ENCODE results near the gene TSEN34.
"Not testable (repeated sequence)": the region's sequence is repeated elsewhere in the genome, so short reads cannot be mapped to it uniquely, and the experiment has no call there.

TSEN34 gene

DNA sequence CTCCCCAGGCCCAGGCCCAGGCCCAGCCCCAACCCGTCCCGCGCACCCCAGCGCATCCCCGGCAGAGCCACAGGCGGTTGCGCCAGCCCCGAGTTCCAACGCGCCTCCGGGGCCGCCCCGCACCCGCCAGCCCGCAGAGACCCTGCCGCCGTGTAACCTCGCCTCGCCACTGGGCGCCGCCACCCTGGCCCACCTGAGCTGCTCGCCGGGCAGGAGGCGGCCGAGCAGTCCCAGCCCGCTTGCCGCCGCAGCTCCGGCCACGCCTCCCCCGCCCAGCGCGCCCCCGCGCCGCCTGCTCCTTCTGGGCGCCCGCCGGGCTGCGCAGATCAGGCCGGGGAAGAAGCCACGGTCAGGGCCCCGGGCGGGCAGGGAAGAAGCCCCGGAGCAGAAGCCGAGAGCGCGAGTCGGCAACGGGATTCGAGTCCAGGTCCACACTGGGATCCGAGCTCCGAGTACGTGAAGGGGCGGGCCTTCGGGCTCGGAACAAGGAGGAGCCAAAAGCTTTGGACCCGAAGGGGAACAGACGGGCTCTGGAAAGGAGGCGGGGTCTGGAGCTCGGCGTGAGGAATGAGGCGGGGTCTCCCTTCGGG lies 1.9 kb upstream of the TSEN34 start, which contains the start of gene MBOAT7:
Gene MBOAT7, minus strand, starts transcription at position 436 of the 590 bp plus-strand sequence. CDS start 1,072 bp downstream, outside the sequence.
- FAIRE-seq, result no peak

DNA sequence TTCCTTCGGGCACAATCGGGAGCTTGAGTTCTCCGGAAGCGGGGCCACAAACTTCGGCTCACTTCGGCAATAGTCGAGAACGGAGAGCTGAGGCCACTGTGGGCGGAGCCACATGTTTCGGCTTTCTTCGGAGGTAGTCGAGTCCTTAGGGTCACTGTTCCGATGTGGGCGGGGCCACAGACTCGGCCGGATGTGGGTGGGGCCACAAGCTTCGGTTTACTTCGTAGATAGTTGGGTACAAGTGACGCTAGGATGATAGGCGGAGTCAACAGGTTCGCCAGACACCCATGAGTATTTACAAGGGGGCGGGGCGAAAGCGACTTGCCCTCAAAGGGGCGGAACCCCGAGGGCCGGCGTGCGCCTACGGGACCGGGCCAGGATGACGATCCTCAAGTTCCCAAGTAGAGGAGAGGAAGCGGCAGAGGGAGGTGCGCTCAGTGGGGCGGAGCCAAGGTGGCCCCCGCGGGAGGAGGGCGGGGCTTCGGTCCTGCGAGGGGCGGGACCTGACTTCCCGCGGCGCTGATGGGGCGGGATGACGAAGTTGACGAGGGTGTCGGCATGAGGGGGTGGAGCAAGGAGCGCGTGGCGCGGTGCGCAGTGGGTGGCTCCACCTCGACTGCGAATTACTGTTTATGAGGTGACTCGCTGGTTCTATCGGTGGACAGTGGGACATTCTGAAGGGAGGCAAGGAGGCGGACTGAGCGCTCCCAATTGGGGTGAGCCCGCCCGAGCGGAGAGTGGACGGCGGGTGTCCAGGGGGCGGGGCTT lies 1.2 kb upstream of the TSEN34 start:
- FAIRE-seq, result peak; percentile 100

DNA sequence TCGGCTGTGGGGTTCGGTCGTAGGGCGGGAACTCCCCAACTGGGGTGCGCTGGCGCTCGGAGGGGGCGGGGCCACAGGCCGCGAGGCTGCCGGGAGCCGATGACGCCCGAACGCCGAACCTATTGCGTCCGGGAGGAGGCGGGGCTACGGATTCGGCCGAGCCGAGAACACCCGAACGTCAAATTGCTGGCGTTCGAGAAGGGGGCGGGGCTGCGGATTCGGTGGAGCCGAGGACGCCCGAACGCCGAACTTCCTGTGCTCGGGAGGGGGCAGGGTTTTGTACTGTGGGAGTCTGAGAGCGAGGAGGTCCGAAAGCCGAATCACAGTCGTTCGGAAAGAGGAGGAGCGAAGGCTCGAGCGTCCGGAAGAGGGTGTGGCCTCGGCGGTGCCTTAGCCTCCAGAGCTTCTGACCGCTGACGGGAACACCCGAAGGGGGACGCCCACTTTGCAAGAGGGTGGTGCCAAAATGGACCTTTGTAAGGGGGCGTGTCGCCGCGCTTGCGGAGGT lies 551 bp upstream of the TSEN34 start:
- peak; percentile 99 for FAIRE-seq

DNA sequence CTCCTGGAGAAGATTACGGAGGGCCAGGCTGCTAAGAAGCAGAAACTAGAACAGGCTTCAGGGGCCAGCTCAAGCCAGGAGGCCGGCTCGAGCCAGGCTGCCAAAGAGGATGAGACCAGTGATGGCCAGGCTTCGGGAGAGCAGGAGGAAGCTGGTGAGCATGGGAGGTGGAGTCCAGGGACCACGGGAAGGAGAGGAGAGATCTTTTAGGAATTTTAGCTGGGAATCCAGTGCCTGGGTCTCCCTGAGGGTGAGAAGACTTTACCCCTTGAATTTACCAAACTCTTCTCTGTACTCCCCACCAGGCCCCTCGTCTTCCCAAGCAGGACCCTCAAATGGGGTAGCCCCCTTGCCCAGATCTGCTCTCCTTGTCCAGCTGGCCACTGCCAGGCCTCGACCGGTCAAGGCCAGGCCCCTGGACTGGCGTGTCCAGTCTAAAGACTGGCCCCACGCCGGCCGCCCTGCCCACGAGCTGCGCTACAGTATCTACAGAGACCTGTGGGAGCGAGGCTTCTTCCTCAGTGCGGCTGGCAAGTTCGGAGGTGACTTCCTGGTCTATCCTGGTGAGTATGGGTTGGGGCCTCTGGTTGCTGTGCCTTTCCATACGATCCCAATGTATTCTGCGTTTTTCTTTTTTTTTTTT lies 824 bp downstream of the TSEN34 start:
- FAIRE-seq, result no peak

DNA sequence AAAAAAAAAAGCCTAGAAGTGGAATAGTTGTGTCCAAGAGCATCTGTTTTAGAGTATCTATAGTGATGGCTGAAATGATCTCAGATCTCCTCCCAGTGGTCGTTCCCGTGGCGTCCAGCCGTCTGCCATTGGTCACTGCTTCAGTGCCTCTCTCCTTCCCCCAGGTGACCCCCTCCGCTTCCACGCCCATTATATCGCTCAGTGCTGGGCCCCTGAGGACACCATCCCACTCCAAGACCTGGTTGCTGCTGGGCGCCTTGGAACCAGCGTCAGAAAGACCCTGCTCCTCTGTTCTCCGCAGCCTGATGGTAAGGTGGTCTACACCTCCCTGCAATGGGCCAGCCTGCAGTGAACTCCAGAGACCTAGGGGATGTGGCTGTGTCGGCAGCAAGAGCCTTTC lies 1.9 kb downstream of the TSEN34 start:
- no peak for FAIRE-seq

DNA sequence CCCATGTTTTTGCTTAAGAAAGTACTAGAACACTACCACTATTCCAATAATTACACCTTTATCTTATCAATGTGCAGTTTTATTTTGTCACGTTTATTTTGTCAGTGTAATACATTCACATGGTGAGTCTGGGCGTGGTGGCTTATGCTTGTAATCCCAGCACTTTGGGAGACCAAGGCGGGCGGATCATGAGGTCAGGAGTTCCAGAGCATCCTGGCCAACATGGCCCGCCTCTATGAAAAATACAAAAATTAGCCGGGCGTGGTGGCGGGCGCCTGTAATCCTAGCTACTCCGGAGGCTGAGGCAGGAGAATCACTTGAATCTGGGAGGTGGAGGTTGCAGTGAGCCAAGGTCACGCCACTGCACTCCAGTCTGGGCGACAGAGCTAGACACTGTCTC lies 3.4 kb downstream of the TSEN34 start:
- FAIRE-seq, result not testable (repeated sequence)

DNA sequence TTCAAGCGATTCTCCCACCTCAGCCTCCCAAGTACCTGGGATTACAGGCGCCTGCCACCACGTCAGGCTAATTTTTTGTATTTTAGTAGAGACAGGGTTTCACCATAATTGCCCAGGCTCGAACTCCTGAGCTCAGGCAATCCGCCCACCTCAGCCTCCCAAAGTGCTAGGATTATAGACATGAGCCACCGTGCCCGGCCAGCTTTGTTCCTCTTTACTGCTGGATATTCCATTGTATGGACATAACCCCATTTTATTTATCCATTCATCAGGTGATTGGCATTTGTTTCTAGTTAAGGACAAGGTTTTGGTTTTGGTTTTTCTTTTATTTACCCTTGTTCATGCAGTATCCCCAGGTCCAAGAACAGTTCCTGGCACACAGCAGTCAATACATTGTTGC lies 5.4 kb downstream of the TSEN34 start:
- no peak for FAIRE-seq

DNA sequence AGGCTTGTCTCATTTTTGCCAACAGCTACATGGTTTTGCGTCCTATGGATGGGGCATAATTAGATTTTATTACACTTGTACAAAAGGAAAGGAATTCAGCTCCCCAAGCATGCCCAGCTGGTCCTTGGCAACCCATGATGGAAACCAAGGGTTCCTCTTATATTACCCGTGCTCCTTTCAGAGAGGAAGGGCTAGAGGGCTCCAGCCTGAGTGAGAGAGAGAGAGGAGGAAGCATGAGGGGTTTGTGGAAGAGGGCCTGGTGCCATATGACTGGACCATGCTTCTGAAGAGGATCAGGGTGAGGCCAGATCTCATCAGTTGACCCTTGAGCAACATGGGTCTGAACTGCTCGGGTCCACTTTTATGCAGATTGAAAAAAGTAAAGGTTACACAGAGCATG lies 6.0 kb downstream of the TSEN34 start:
- FAIRE-seq, result no peak

DNA sequence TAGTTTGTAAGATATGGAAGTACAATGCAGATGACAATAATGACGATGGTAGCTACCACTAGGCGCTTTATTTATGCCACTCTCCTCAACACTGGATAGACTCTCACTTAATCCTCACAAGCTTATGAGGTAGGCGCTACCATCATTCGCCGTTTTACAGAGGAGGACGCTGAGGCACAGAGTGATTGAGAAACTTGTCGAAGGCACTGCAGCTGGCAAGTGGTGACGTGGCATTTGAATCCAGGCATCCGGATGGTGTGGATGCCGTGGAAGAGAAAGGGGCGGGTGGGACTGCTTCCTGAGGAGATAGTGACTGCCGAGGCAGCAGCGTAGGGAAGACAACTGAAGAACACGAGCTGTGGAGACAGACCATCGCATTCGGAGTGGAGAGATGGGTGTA lies 8.3 kb downstream of the TSEN34 start:
- FAIRE-seq, result no peak

DNA sequence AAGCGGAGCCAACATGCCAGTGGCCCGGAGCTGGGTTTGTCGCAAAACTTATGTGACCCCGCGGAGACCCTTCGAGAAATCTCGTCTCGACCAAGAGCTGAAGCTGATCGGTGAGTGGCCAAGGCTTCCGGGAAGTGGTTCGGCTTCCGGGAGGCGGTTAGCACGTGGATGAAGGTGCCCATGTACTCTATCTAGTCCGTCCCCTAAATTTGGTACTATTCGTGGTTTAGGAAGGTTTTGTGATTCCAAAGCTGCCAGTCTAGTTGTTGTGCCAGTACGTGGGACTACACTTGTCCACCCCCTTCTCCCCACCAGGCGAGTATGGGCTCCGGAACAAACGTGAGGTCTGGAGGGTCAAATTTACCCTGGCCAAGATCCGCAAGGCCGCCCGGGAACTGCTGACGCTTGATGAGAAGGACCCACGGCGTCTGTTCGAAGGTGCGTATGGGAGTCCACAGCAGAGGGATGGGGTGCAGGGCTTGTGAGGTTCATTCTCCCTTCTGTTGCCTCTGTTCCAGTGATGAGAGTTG lies 10.1 kb downstream of the TSEN34 start:
- FAIRE-seq, result no peak

DNA sequence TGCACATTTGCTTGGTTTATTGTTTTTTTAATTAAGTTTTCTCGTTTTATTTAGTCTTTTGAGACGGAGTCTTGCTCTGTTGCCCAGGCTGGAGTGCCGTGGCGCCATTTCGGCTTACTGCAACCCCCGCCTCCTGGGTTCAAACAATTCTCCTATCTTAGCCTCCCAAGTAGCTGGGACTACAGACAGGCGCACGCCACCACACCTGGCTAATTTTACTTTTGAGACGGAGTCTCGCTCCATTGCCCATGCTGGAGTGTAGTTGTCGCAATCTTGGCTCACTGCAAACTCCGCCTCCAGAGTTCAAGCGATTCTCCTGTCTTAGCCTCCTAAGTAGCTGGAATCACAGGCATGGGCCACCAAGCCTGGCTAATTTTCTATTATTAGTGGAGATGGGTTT lies 10.9 kb downstream of the TSEN34 start:
- FAIRE-seq, result no peak

DNA sequence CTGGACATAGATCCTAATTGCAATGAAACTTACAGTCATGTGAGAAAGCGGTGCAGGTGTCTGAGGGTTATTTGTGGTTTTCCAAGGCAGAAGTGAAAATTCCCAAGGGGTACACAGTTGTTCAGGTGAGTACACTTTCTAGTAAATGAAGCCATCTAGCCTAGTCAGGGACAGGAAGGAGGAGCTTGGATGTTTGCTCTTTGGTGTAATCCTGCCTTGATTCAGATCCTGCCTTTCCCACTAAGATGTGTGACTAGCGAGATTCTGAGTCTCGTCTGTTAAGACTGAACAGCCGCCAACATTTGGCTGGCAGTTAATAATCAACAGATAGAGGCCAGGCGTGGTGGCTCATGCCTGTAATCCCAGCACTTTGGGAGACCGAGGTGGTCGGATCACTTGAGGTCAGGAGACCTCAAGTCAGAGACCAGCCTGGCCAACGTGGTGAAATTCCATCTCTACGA lies 12.1 kb downstream of the TSEN34 start:
- no peak for FAIRE-seq

DNA sequence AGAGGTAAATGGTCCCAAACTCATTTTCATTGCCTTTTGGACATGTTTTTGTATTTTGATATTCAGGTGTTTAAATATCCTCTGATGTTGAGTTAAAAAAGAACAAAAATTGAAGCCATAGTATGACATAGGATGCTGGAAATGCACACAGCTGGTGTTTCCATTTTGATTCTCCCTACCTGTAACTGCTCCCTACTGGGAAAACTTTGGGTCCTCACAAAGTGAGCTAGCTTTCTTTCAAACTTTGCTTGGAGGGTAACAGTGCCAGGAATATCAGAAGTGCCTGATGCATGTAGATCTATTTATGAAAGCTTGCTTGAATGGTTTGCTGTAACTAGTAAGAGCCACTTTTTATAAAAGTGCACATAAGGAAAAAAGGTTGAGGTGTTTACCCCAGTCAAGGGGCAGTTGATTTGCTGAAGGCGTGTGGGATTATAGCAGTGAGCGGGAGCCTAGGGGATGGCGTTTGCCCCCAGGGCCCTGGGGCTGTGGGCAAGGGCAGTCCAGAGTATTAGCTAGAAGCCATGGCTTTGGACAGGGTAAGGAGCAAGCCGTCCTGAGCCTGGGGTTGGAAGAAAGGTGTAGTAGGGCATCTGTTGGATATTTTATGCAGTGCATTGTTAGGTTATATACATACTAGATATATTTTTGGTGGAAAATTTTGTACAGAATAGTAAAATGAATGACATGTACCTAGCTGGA lies 13.8 kb downstream of the TSEN34 start:
- no peak for FAIRE-seq

DNA sequence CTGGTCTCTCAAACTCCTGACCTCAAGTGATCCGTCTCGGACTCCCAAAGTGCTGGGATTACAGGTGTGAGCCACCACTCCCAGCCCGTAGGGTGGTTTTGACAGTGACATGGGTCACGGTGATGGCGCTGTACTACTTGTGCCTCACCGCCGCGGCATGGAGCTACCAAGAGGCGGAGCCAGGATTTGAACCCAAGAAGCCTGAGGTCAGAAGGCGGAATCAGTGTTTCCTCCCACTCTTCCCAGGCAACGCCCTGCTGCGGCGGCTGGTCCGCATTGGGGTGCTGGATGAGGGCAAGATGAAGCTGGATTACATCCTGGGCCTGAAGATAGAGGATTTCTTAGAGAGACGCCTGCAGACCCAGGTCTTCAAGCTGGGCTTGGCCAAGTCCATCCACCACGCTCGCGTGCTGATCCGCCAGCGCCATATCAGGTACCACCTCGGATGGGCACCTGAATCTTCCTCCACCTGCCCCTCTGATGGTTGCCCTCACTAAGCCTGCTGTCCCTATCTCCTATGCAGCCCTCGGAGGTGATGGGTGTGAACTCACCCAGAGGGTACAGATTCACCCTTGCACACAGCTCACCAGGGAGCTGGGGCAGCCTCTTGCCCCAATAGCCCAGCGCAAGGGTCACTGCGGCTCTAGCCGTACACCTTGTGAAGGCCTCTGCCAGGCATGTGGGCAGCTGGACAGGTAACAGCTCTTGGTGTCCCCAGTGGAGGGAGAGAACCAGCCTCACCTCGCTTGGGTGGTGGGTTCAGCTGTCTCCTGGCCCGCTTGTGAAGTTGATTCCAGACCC lies 15.1 kb downstream of the TSEN34 start:
- FAIRE-seq, result no peak

DNA sequence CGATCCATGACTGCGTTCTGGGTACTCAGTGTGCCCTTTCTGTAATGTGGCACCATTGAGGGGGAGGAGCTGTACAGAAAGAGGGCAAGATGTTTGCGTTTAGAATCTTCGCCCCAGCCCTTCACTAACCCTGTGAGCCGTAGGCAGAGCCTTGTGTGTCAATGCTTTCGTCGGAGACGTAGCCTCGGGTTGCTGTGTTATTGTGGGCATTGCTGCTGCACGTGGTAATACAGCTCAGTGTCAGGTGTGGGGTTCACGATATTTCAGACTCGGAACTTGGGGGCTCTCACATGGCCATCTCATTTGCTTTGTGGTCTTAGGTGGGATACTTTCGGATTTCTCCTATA lies 15.7 kb downstream of the TSEN34 start:
- no peak for FAIRE-seq

DNA sequence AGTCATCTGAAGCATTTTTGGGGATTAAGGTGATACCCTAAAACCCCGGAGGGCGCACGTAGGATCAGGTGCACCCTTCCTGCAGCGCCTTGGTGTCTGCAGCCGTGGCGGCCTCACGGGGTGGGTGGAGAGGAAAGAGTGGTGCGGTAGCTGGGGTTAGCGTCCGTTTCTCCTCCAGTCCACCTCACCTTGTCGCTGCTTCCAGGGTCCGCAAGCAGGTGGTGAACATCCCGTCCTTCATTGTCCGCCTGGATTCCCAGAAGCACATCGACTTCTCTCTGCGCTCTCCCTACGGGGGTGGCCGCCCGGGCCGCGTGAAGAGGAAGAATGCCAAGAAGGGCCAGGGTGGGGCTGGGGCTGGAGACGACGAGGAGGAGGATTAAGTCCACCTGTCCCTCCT lies 16.1 kb downstream of the TSEN34 start:
- FAIRE-seq, result not testable (repeated sequence)

DNA sequence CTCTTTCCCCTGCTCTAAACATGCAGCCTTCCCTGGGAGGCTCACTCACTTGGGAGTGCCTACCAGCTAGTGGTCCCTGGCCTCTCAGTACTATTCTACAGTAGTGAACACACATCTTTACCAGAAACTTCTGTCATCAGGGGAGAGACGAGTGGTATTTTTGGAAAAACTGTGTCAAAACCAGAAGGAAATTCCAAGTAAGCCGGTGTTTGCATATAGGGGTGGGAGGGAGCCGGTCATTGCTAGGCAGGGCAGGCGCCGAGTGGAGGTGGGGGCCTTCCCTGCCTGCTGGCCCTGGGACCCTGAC lies 16.5 kb downstream of the TSEN34 start:
- FAIRE-seq, result no peak

DNA sequence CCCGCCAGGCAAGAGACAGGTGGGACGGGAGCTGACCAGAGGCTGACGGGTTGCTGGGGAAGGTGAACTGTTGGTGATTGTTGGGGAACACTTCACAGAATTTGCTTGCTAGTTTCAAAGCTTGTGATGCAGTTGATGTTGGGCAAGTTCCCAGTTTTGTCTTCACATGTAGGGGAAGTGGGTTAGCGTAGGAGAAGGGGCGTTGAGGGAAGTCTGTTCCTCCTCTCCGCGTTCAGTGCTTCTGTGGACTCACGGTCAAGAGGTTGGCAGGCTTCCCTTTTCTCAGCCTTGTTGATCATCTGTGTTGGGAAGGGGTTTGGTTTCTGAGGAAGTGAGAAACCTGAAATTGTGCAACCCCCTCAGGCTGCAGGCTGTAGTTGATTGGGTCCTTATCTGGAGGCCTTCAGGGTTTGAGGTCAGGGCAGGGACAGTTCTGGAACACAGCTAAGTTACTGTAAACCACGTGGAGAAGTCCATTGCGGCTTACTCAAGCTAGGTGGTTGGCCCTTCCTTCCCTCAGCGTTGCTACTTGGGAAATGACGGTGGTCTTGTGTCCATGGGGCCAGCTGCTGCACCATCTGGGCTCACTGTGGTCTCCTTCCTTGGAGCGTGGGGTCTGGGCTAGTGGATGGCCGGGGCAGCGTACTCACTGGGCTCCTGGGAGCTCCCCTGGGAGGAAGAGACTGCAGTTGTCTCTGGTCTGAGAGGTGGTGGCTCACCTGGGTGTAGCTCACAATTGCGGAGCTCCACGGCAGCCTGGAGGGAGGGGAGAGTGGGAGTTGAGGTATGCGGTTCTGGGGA lies 17.1 kb downstream of the TSEN34 start:
- no peak for FAIRE-seq

DNA sequence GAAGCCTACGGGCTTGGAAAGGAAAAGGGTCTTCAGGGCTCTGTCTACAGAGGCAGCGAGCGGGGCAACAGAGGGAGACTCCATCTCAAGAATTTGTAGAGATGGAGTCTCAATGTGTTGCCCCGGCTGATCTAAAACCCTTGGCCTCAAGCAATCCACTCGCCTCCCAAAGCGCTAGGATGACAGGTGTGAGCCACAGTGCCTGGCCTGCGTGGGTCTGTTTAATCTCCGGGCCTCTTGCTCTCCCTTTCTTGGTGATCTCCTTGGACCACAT lies 17.6 kb downstream of the TSEN34 start:
- no peak for FAIRE-seq

DNA sequence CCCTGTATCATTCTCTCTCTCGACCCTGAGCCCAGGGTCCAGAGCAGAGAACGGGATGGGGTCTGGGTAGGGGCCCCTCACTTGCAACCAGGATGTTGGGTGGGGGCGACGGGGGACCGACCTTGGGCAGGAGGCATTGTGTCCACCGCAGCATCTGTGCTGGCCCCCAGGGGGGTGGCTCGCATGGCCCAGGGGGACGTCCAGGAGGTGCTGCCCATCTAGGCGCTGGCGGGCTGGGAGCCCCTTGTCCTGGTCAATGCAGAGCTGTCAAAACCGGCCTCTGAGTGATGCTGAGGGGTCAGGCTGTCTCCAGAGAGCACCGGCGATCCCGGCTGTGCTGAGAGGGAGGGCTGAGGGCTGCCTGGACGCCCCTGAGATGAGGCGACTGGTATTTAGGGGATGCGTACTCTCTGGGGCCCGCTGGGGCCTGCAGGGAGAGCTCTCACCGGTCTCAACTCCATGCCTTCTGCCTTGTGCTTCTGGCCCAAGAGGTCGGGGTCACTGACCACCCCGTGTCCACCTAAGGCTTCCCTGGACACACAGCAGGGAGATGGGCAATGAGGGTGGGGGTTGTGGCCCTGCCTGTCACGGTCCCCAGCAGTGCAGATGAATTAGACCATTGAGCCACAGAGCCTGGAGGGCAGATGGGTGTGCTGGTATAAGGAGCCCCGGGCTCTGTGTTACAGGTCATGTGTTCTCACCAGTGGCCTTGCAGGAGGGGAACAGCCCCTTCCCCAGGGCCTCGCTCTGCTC lies 18.1 kb downstream of the TSEN34 start:
- FAIRE-seq, result no peak

Measured in A204.1 (cell line).